HepG2 (cell line): ENCODE results near the gene COPA. TPM values are rescaled to one million over a fixed set of nuclear protein-coding genes. Genes with fewer than 3 reads are reported as not detected.

Experiments used
- ATF7-NPFF ChIP-seq: sonication (generic); formaldehyde crosslinking; IDR thresholded peaks from 2 replicates; pipeline ENCODE4 v1.8.1; 2023; ENCODE audit warnings: mild to moderate bottlenecking, low read depth, missing genetic modification reagents, moderate library complexity
- DNMT3B ChIP-seq: conservative IDR thresholded peaks from 2 replicates; pipeline ENCODE4 v1.6.1; 2016; ENCODE audit warnings: missing biosample characterization, control low read depth
- FOXK1 ChIP-seq: sonication (generic); formaldehyde crosslinking; IDR thresholded peaks from 2 replicates; pipeline ENCODE4 v1.4.0; 2020; ENCODE audit warnings: low read depth, missing genetic modification reagents, borderline replicate concordance
- HDAC1 ChIP-seq: sonication (generic); formaldehyde crosslinking; IDR thresholded peaks from 2 replicates; pipeline ENCODE4 v1.5.1; 2020; ENCODE audit warnings: mild to moderate bottlenecking, missing genetic modification reagents
- KAT7 ChIP-seq: IDR thresholded peaks from 2 replicates; pipeline ENCODE4 v1.6.1; 2018; ENCODE audit warnings: borderline replicate concordance, missing compliant biosample characterization
- NFIC ChIP-seq: IDR thresholded peaks from 2 replicates; pipeline ENCODE4 v1.6.1; 2012; ENCODE audit warnings: mild to moderate bottlenecking, low read length, inconsistent platforms
- NFKB2 ChIP-seq: sonication (generic); formaldehyde crosslinking; IDR thresholded peaks from 2 replicates; pipeline ENCODE4 v1.4.0; 2020; ENCODE audit warnings: missing genetic modification reagents, borderline replicate concordance
- NFRKB ChIP-seq: fragments of 450-650 bp; IDR thresholded peaks from 2 replicates; pipeline ENCODE4 v1.6.1; 2017
- POLR2G ChIP-seq: fragments of 200-400 bp; formaldehyde crosslinking; IDR thresholded peaks from 2 replicates; pipeline ENCODE4 v1.6.1; 2018; ENCODE audit warnings: mild to moderate bottlenecking, low read depth, low read length, moderate library complexity
- RARA ChIP-seq: IDR thresholded peaks from 2 replicates; pipeline ENCODE4 v1.6.1; 2016; ENCODE audit warnings: missing genetic modification reagents, missing compliant biosample characterization
- SRY ChIP-seq: sonication (generic); formaldehyde crosslinking; IDR thresholded peaks from 2 replicates; pipeline ENCODE4 v1.8.0; 2022; ENCODE audit warnings: mild to moderate bottlenecking, missing genetic modification reagents
- TGIF2 ChIP-seq: IDR thresholded peaks from 2 replicates; pipeline ENCODE4 v1.6.1; 2016; ENCODE audit warnings: control low read depth, missing compliant biosample characterization
- YEATS4 ChIP-seq: sonication (generic); formaldehyde crosslinking; IDR thresholded peaks from 2 replicates; pipeline ENCODE4 v1.4.0; 2020; ENCODE audit warnings: missing genetic modification reagents, borderline replicate concordance
- ZNF333 ChIP-seq: sonication (generic); formaldehyde crosslinking; IDR thresholded peaks from 2 replicates; pipeline ENCODE4 v1.4.0; 2020; ENCODE audit warnings: mild to moderate bottlenecking, missing genetic modification reagents, borderline replicate concordance
- ZNF547 ChIP-seq: sonication (generic); formaldehyde crosslinking; IDR thresholded peaks from 2 replicates; pipeline ENCODE4 v1.5.1; 2020; ENCODE audit warnings: mild to moderate bottlenecking, missing genetic modification reagents
- ZNF557 ChIP-seq: sonication (generic); formaldehyde crosslinking; IDR thresholded peaks from 2 replicates; pipeline ENCODE4 v1.4.0; 2020; ENCODE audit warnings: missing genetic modification reagents
- polyA plus RNA-seq, 8 experiments: library from polyadenylated mRNA; depleted of rRNA in 3 of 8; stranded (reverse) in 7 of 8; unstranded in 1 of 8; fragments of >200 nt; fragmentation: Illumina TruSeq in 4 of 8; extraction: Trizol in 4 of 8; gene quantifications; 2 replicates each; pipeline versions ENCODE4 v1.2.1 to v1.2.3, GENCODE V29; 2011 to 2016; ENCODE audit warnings: low read depth in 4 of 8, missing spikeins in 1 of 8, mixed read lengths in 1 of 8; ENCODE audit not compliant: insufficient read depth in 1 of 8
- total RNA-seq, 5 experiments: library from RNA; depleted of rRNA; stranded (reverse); fragments of >200 nt; fragmentation: Illumina TruSeq; extraction: Trizol; gene quantifications; 2 replicates each; pipeline ENCODE4 v1.2.3, GENCODE V29; 2016; ENCODE audit warnings: low read depth in 1 of 5
- TF ChIP-seq, protein P1 (sequence below): IDR thresholded peaks from 2 replicates; pipeline ENCODE4 v1.6.1; 2016; ENCODE audit warnings: missing compliant biosample characterization, missing genetic modification reagents, borderline replicate concordance
- TF ChIP-seq, protein P2 (sequence below): sonication (generic); formaldehyde crosslinking; conservative IDR thresholded peaks from 2 replicates; pipeline ENCODE4 v1.5.0; 2020; ENCODE audit warnings: missing genetic modification reagents
- TF ChIP-seq, protein P3 (sequence below): sonication (generic); formaldehyde crosslinking; IDR thresholded peaks from 2 replicates; pipeline ENCODE4 v1.4.0; 2020; ENCODE audit warnings: mild to moderate bottlenecking, missing genetic modification reagents
- TF ChIP-seq, protein P4 (sequence below): sonication (generic); IDR thresholded peaks from 2 replicates; pipeline ENCODE4 v1.6.1; 2016; ENCODE audit warnings: low read depth, borderline replicate concordance
- TF ChIP-seq, protein P5 (sequence below): sonication (generic); formaldehyde crosslinking; conservative IDR thresholded peaks from 2 replicates; pipeline ENCODE4 v1.4.0; 2020; ENCODE audit warnings: missing genetic modification reagents
- TF ChIP-seq, protein P6 (sequence below): sonication (generic); formaldehyde crosslinking; IDR thresholded peaks from 2 replicates; pipeline ENCODE4 v1.9.0; 2022; ENCODE audit warnings: missing genetic modification reagents, mild to moderate bottlenecking, borderline replicate concordance

The COPA gene
- total and polyA plus RNA-seq, 2 of the 13 experiments (the other 11 are each of a cell fraction or from before 2014, with no cell fraction given), result 160 to 197 TPM

DNA sequence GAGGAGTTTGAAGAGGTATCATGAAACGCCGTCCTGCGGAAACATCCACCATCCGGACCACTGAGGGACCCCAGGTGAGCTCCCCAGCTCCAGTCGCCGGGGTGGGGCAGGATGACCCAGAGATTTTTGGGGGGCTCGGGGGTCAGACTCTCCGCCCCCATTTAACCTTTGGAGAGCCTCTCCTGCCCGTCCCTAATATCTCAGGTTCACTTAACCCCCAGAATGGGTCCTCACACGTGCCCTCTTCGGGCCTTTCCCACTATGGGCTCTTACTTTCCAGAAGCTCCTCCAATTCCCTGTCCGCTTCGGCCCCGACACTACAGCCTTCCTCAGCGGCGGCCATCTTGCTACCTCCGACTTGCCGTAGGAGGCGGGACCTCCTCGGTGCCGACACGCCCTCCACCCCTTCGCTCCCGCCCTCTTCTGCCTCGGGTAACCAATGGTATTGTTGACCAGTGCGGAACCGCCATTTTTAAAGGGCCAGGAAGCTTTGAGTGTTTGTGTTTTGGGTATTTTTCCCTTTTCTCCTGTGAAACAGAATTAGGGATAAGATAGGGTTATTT is 58.2 kb downstream of the COPA start, which contains the start of gene PEX19 (continued):
- TF ChIP-seq SRY (CRISPR knock-in tag), result 0 out of 2 replicates have a peak, but pooled peaks have one; percentile 37
- peak; percentile 57 for TF ChIP-seq ATF7-NPFF (CRISPR knock-in tag)
- TF ChIP-seq, protein P1, sequence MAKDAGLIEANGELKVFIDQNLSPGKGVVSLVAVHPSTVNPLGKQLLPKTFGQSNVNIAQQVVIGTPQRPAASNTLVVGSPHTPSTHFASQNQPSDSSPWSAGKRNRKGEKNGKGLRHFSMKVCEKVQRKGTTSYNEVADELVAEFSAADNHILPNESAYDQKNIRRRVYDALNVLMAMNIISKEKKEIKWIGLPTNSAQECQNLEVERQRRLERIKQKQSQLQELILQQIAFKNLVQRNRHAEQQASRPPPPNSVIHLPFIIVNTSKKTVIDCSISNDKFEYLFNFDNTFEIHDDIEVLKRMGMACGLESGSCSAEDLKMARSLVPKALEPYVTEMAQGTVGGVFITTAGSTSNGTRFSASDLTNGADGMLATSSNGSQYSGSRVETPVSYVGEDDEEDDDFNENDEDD (CRISPR knock-in tag), result peak; percentile 98
- TF ChIP-seq FOXK1, result peak; percentile 68; the same call in 1 of the 2 replicates
- TF ChIP-seq, protein P2, sequence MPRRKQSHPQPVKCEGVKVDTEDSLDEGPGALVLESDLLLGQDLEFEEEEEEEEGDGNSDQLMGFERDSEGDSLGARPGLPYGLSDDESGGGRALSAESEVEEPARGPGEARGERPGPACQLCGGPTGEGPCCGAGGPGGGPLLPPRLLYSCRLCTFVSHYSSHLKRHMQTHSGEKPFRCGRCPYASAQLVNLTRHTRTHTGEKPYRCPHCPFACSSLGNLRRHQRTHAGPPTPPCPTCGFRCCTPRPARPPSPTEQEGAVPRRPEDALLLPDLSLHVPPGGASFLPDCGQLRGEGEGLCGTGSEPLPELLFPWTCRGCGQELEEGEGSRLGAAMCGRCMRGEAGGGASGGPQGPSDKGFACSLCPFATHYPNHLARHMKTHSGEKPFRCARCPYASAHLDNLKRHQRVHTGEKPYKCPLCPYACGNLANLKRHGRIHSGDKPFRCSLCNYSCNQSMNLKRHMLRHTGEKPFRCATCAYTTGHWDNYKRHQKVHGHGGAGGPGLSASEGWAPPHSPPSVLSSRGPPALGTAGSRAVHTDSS (CRISPR knock-in tag), result no peak
- peak; percentile 87 for TF ChIP-seq HDAC1 (CRISPR knock-in tag)
- peak; percentile 67; the same call in 1 of the 2 replicates for TF ChIP-seq NFRKB
- TF ChIP-seq TGIF2 (CRISPR knock-in tag), result peak; percentile 66
- no peak for TF ChIP-seq RARA (CRISPR knock-in tag)
- TF ChIP-seq, protein P3, sequence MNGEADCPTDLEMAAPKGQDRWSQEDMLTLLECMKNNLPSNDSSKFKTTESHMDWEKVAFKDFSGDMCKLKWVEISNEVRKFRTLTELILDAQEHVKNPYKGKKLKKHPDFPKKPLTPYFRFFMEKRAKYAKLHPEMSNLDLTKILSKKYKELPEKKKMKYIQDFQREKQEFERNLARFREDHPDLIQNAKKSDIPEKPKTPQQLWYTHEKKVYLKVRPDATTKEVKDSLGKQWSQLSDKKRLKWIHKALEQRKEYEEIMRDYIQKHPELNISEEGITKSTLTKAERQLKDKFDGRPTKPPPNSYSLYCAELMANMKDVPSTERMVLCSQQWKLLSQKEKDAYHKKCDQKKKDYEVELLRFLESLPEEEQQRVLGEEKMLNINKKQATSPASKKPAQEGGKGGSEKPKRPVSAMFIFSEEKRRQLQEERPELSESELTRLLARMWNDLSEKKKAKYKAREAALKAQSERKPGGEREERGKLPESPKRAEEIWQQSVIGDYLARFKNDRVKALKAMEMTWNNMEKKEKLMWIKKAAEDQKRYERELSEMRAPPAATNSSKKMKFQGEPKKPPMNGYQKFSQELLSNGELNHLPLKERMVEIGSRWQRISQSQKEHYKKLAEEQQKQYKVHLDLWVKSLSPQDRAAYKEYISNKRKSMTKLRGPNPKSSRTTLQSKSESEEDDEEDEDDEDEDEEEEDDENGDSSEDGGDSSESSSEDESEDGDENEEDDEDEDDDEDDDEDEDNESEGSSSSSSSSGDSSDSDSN (CRISPR knock-in tag), result peak; percentile 56; the same call in 1 of the 2 replicates
- no peak for TF ChIP-seq ZNF547 (CRISPR knock-in tag)
- TF ChIP-seq, protein P4, sequence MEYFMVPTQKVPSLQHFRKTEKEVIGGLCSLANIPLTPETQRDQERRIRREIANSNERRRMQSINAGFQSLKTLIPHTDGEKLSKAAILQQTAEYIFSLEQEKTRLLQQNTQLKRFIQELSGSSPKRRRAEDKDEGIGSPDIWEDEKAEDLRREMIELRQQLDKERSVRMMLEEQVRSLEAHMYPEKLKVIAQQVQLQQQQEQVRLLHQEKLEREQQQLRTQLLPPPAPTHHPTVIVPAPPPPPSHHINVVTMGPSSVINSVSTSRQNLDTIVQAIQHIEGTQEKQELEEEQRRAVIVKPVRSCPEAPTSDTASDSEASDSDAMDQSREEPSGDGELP, result no peak
- TF ChIP-seq NFKB2 (CRISPR knock-in tag), result peak; percentile 47; the same call in 1 of the 2 replicates
- TF ChIP-seq, protein P5, sequence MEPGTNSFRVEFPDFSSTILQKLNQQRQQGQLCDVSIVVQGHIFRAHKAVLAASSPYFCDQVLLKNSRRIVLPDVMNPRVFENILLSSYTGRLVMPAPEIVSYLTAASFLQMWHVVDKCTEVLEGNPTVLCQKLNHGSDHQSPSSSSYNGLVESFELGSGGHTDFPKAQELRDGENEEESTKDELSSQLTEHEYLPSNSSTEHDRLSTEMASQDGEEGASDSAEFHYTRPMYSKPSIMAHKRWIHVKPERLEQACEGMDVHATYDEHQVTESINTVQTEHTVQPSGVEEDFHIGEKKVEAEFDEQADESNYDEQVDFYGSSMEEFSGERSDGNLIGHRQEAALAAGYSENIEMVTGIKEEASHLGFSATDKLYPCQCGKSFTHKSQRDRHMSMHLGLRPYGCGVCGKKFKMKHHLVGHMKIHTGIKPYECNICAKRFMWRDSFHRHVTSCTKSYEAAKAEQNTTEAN, result no peak
- no peak for TF ChIP-seq ZNF557 (CRISPR knock-in tag)
- TF ChIP-seq NFIC, result no peak
- no peak; the same call in 1 of the 2 replicates for TF ChIP-seq DNMT3B
- no peak for TF ChIP-seq ZNF333
- TF ChIP-seq YEATS4 (CRISPR knock-in tag), result no peak; the same call in 1 of the 2 replicates
- TF ChIP-seq POLR2G, result peak; percentile 91
- TF ChIP-seq, protein P6, sequence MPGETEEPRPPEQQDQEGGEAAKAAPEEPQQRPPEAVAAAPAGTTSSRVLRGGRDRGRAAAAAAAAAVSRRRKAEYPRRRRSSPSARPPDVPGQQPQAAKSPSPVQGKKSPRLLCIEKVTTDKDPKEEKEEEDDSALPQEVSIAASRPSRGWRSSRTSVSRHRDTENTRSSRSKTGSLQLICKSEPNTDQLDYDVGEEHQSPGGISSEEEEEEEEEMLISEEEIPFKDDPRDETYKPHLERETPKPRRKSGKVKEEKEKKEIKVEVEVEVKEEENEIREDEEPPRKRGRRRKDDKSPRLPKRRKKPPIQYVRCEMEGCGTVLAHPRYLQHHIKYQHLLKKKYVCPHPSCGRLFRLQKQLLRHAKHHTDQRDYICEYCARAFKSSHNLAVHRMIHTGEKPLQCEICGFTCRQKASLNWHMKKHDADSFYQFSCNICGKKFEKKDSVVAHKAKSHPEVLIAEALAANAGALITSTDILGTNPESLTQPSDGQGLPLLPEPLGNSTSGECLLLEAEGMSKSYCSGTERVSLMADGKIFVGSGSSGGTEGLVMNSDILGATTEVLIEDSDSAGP (CRISPR knock-in tag), result peak; percentile 99
- TF ChIP-seq KAT7 (CRISPR knock-in tag), result peak; percentile 71; the same call in 1 of the 2 replicates
